ENCODE results near the gene NOS1.
A peak's percentile ranks its signal among the peaks of the same experiment; 100 is the strongest.
"Not testable (repeated sequence)": the region's sequence is repeated elsewhere in the genome, so short reads cannot be mapped to it uniquely, and the experiment has no call there.

NOS1 gene

GRCh38 chr12:117199956-117200744 lies 161.3 kb downstream of the NOS1 start:
- not testable (repeated sequence) for DNase-seq

- not testable (repeated sequence) for DNase-seq
These were observed 165.1 kb downstream of the NOS1 start for GRCh38 chr12:117196334-117196733.

- DNase-seq = not testable (repeated sequence)
These were observed 166.4 kb downstream of the NOS1 start for GRCh38 chr12:117195027-117195426.

GRCh38 chr12:117193903-117194302 lies 167.5 kb downstream of the NOS1 start:
- no peak for DNase-seq

GRCh38 chr12:117192581-117192980 lies 168.8 kb downstream of the NOS1 start:
- not testable (repeated sequence) for DNase-seq

GRCh38 chr12:117192057-117192456 lies 169.4 kb downstream of the NOS1 start:
- no peak for DNase-seq

GRCh38 chr12:117190210-117190781 lies 171.1 kb downstream of the NOS1 start, which contains the start of gene FBXO21:
Gene FBXO21 (minus strand): TSS chr12:117190470. CDS start chr12:117190456, 14 bp downstream.
- DNase-seq = peak; percentile 78

- no peak for DNase-seq
These were observed 171.7 kb downstream of the NOS1 start for GRCh38 chr12:117189725-117190209.

GRCh38 chr12:117188961-117189724 lies 172.3 kb downstream of the NOS1 start:
- no peak for DNase-seq

GRCh38 chr12:117188121-117188665 lies 173.2 kb downstream of the NOS1 start:
- DNase-seq = no peak

- no peak for DNase-seq
These were observed 174.0 kb downstream of the NOS1 start for GRCh38 chr12:117187421-117187820.

GRCh38 chr12:117182866-117183265 lies 178.6 kb downstream of the NOS1 start:
- DNase-seq = no peak

- DNase-seq = not testable (repeated sequence)
These were observed 180.0 kb downstream of the NOS1 start for GRCh38 chr12:117181468-117181843.

- DNase-seq = no peak
These were observed 180.5 kb downstream of the NOS1 start for GRCh38 chr12:117180758-117181467.

GRCh38 chr12:117178745-117179144 lies 182.7 kb downstream of the NOS1 start:
- no peak for DNase-seq

- DNase-seq = no peak
These were observed 183.1 kb downstream of the NOS1 start for GRCh38 chr12:117178301-117178700.

- DNase-seq = no peak
These were observed 189.3 kb downstream of the NOS1 start for GRCh38 chr12:117172168-117172567.

GRCh38 chr12:117171499-117172162 lies 189.8 kb downstream of the NOS1 start:
- no peak for DNase-seq

- DNase-seq = no peak
These were observed 191.9 kb downstream of the NOS1 start for GRCh38 chr12:117169548-117169947.

- DNase-seq = no peak
These were observed 192.4 kb downstream of the NOS1 start for GRCh38 chr12:117168976-117169375.

- no peak for DNase-seq
These were observed 193.7 kb downstream of the NOS1 start for GRCh38 chr12:117167769-117168168.

GRCh38 chr12:117166107-117166506 lies 195.3 kb downstream of the NOS1 start:
- DNase-seq = no peak

All from GDM1 (cell line).